Measurements from ENCODE around the gene TAF11L10. TPM values are rescaled to one million over a fixed set of nuclear protein-coding genes. Genes with fewer than 3 reads are reported as not detected.
"Not testable (repeated sequence)": the region's sequence is repeated elsewhere in the genome, so short reads cannot be mapped to it uniquely, and the experiment has no call there.

TAF11L10 gene
- total RNA-seq, 1 experiment from 2014 or later: not detected

- Histone ChIP-seq H3K4ac (ENCODE audit: low read depth, low read length) (no peak overlapping the region), H2BK20ac (ENCODE audit: low read depth, low read length, poor library complexity, severe bottlenecking) (no peak overlapping the region), H3K14ac (ENCODE audit: insufficient read depth, low read length) (no peak overlapping the region), H3K4me1 (ENCODE audit: insufficient read depth, low read length) (no peaks in the 10 kb centered on the region), H3K9ac (ENCODE audit: extremely low read depth, insufficient read length, low read length) (no peak overlapping the region), H2BK5ac (ENCODE audit: insufficient read length, low read length) (no peak overlapping the region), H3K18ac (ENCODE audit: insufficient read length, low read depth, low read length) (no peak overlapping the region), H3K23me2 (ENCODE audit: insufficient read length, low read depth, low read length, poor library complexity, severe bottlenecking) (no peaks in the 10 kb centered on the region), H3K9me3 (ENCODE audit: control insufficient read depth, low read depth, low read length) (no peaks in the 10 kb centered on the region), H2AK5ac (ENCODE audit: insufficient read length, low read length) (no peak overlapping the region), H3K56ac (ENCODE audit: insufficient read length, low read depth, low read length) (no peak overlapping the region), H3K27me3 (ENCODE audit: insufficient read depth, low read length) (no peaks in the 10 kb centered on the region), H2AFZ (ENCODE audit: low read length) (no peak overlapping the region), H3K79me1 (ENCODE audit: insufficient read depth, low read depth, low read length, poor library complexity, severe bottlenecking) (no peaks in the 10 kb centered on the region), H3K79me2 (ENCODE audit: insufficient read depth, low read length) (no peaks in the 10 kb centered on the region), H2BK15ac (ENCODE audit: low read depth, low read length) (no peak overlapping the region), H3T11ph (ENCODE audit: low read length) (no peak overlapping the region), H3K27ac (ENCODE audit: insufficient read length, low read depth, low read length) (no peak overlapping the region), H3K4me2 (ENCODE audit: insufficient read depth, insufficient read length, low read length) (no peak overlapping the region), H4K91ac (ENCODE audit: insufficient read length, low read depth, low read length) (no peak overlapping the region), H3K23ac (ENCODE audit: insufficient read length, low read depth, low read length) (no peak overlapping the region), H2BK12ac (ENCODE audit: insufficient read length, low read depth, low read length) (no peak overlapping the region), H2BK120ac (ENCODE audit: low read depth, low read length, poor library complexity, severe bottlenecking) (no peak overlapping the region), H4K5ac (ENCODE audit: insufficient read length, low read depth, low read length) (no peak overlapping the region), H4K8ac (replicated peaks; ENCODE audit: insufficient read length, low read depth, low read length) (no peak overlapping the region), H4K20me1 (ENCODE audit: control insufficient read depth, insufficient read depth, insufficient read length) (no peaks in the 10 kb centered on the region)
- Mint-ChIP-seq H3K27me3 (ENCODE audit: low read depth) (no peaks in the 10 kb centered on the region), H3K27ac (no peak overlapping the region), H3K4me3 (no peak overlapping the region), H3K9me3 (no peaks in the 10 kb centered on the region), H3K36me3 (ENCODE audit: insufficient read depth in 1 of 3, low read depth in 3 of 3) (no peaks in the 10 kb centered on the region), H3K4me1 (peaks cover 0 to 3% of the 10 kb centered on the region in 2 experiments; a peak in 1 of 4 replicates)
- no peak for TF ChIP-seq CTCF (conservative IDR thresholded peaks at IDR 0.05)
- no CpG with 5 or more reads among the region's 14 CpGs for WGBS (ENCODE audit: extremely low coverage, insufficient read length, low lambda C conversion rate)
- no peak for DNase-seq
These were observed 7.3 kb upstream of the TAF11L10 start for GRCh38 chr5:17604951-17605350.

- DNase-seq; H2BK15ac ChIP-seq (ENCODE audit: low read depth, low read length); H3K4me1 Mint-ChIP-seq; H3K4me2 ChIP-seq (ENCODE audit: insufficient read depth, insufficient read length, low read length); H3K56ac ChIP-seq (ENCODE audit: insufficient read length, low read depth, low read length); H3K27ac ChIP-seq (ENCODE audit: insufficient read length, low read depth, low read length); H3K23me2 ChIP-seq (ENCODE audit: insufficient read length, low read depth, low read length, poor library complexity, severe bottlenecking); H2BK20ac ChIP-seq (ENCODE audit: low read depth, low read length, poor library complexity, severe bottlenecking); H3K23ac ChIP-seq (ENCODE audit: insufficient read length, low read depth, low read length); H3K14ac ChIP-seq (ENCODE audit: insufficient read depth, low read length); H3K79me1 ChIP-seq (ENCODE audit: insufficient read depth, low read depth, low read length, poor library complexity, severe bottlenecking); H4K5ac ChIP-seq (ENCODE audit: insufficient read length, low read depth, low read length); H3K4ac ChIP-seq (ENCODE audit: low read depth, low read length); H4K91ac ChIP-seq (ENCODE audit: insufficient read length, low read depth, low read length); H3K9me3 Mint-ChIP-seq; H2AFZ ChIP-seq (ENCODE audit: low read length); H3K27me3 ChIP-seq (ENCODE audit: insufficient read depth, low read length); H2BK12ac ChIP-seq (ENCODE audit: insufficient read length, low read depth, low read length); H4K20me1 ChIP-seq (ENCODE audit: control insufficient read depth, insufficient read depth, insufficient read length); H3K27ac Mint-ChIP-seq; H2AK5ac ChIP-seq (ENCODE audit: insufficient read length, low read length); H3K4me3 Mint-ChIP-seq; H3K18ac ChIP-seq (ENCODE audit: insufficient read length, low read depth, low read length); H3K79me2 ChIP-seq (ENCODE audit: insufficient read depth, low read length); H3K36me3 Mint-ChIP-seq (ENCODE audit: insufficient read depth in 1 of 3, low read depth in 3 of 3); H4K8ac ChIP-seq (replicated peaks; ENCODE audit: insufficient read length, low read depth, low read length); H3K4me1 ChIP-seq (ENCODE audit: insufficient read depth, low read length); H3K9me3 ChIP-seq (ENCODE audit: control insufficient read depth, low read depth, low read length); H2BK120ac ChIP-seq (ENCODE audit: low read depth, low read length, poor library complexity, severe bottlenecking); H2BK5ac ChIP-seq (ENCODE audit: insufficient read length, low read length); H3T11ph ChIP-seq (ENCODE audit: low read length); H3K9ac ChIP-seq (ENCODE audit: extremely low read depth, insufficient read length, low read length); H3K27me3 Mint-ChIP-seq (ENCODE audit: low read depth): not testable (repeated sequence)
- no CpG with 5 or more reads among the region's 6 CpGs for WGBS (ENCODE audit: extremely low coverage, insufficient read length, low lambda C conversion rate)
These were observed 6.3 kb upstream of the TAF11L10 start, which contains the start of gene TAF11L11 for GRCh38 chr5:17603880-17604279. TAF11L11 (plus strand) TSS chr5:17604183.
